Coronary artery (tissue), 2 donors: Measurements from ENCODE around the gene DCLRE1C.

Experiments
- DNase-seq: peaks from one replicate; pipeline ENCODE4 v3.0.0-alpha.2; 2017; ENCODE audit warnings: low spot score
- H3K27ac ChIP-seq, 2 donors: fragments of 200-600 bp; sonication (generic); one replicate each; pipeline ENCODE4 v1.5.1; 2016 to 2019
- H3K4me3 ChIP-seq: fragments of 200-600 bp; sonication (generic); 2 replicates; pipeline ENCODE4 v1.5.1; 2016; ENCODE audit warnings: mild to moderate bottlenecking, moderate library complexity
- TF ChIP-seq, protein P1 (sequence below): fragments of 200-600 bp; sonication (generic); IDR thresholded peaks from one replicate; pipeline ENCODE4 v1.5.1; 2019; ENCODE audit warnings: antibody characterized with exemption

Gene DCLRE1C

DNA sequence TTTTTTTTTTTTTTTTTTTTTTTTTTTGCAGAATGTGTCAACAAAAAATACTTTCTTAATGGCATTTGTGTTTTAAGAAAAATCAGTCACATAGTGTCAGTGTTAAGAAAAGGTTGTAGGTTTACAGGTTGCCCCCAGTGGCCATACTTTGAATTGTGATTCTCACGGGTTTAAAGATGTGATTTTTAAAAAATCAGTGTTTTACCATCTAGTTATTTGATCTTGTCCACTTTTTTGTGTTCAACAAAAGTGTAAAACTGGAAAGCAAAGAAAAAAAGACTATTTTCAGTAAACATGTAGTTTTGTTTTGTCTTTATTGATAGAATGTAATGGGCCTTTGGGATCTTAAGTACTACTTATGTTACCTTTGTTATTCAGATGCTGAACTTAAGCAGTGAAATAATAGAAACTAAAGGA, 49.6 kb downstream of the DCLRE1C start:
- TF ChIP-seq, protein P1, sequence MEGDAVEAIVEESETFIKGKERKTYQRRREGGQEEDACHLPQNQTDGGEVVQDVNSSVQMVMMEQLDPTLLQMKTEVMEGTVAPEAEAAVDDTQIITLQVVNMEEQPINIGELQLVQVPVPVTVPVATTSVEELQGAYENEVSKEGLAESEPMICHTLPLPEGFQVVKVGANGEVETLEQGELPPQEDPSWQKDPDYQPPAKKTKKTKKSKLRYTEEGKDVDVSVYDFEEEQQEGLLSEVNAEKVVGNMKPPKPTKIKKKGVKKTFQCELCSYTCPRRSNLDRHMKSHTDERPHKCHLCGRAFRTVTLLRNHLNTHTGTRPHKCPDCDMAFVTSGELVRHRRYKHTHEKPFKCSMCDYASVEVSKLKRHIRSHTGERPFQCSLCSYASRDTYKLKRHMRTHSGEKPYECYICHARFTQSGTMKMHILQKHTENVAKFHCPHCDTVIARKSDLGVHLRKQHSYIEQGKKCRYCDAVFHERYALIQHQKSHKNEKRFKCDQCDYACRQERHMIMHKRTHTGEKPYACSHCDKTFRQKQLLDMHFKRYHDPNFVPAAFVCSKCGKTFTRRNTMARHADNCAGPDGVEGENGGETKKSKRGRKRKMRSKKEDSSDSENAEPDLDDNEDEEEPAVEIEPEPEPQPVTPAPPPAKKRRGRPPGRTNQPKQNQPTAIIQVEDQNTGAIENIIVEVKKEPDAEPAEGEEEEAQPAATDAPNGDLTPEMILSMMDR = peak; percentile 30
- Histone ChIP-seq H3K4me3 (no peak overlapping the region), H3K27ac (no peak overlapping the region)
- DNase-seq = no peak

DNA sequence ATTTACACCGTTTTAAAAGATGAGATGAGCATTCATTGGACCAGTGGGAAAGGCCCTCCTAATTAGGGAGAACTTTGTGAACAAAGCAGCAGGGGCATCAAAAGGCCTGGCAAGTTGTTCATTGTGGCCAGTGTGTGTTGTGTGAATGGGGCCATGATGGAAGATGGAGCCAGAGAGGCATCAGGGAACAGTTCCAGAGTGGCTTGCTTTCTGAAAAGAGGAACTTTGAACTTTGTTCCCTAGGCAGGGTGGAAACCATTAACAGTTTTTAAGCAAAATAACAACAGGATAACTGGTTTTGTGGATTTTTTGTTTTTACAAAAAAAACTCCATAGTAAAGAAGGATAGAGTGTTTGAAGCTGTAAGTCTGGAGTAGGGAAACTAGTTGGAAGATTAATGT, 62.7 kb downstream of the DCLRE1C start:
- TF ChIP-seq, protein P1 = no peak
- no peak overlapping the region for H3K4me3 ChIP-seq
- no peak overlapping the region for H3K27ac ChIP-seq
- DNase-seq = no peak

DNA sequence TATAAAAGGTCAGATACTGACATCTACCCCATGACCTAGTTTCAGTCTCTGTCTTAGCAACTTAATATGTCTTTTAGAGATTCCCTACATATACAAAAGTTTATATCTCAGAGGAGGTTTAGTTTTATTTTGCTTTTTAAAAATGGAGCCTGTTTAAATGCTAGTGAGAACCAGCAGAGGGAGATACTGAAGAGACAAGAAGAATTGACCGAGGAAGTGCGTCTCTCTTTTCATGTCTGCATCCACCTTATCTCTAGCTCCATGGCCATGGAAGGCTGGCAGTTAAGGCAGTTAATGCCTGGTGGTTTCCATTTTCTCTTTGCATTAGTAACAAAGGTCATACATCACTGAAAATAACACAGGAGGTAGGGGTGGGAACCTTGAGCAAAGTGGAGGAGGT, 64.6 kb downstream of the DCLRE1C start:
- H3K27ac ChIP-seq = no peak overlapping the region
- TF ChIP-seq, protein P1 = no peak
- H3K4me3 ChIP-seq = no peak overlapping the region
- no peak for DNase-seq

DNA sequence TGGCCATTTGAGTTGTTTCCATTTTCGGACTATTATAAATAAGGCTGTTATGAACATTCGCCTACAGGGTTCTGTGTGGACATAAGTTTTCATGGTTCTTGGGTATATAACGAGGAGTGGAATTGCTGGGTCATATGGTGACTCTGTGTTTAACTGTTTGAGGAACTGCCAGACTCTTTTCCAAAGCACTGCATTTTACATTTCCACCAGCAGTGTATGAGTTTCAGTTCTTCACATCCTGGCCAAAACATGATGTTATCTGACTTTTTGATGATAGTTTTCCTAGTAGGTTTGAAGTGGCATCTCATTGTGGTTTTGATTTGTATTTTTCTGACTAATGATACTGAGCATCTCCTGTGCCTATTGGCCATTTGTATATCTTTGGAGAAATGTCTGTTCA, 69.8 kb downstream of the DCLRE1C start:
- H3K27ac ChIP-seq = no peak overlapping the region
- TF ChIP-seq, protein P1 = no peak
- no peak for DNase-seq

DNA sequence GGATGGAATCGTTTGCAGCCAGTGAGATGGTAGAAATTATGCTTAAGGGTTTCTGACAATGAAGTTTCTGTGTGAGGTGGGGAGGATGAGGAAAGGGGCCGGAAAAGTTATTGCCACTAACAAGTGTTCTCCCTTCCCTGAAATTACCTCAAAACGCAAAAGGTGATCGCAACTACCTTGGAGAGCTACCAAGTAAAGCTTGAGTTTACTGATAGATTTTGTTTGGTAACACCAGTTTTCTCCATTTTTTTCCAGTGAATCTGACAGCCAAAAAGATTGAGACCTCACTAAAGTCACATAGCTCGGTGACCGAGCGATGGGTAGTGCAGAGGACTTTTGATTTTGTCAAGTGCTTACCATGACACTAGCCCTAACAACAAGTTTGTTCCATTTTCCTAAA, 73.7 kb downstream of the DCLRE1C start:
- Histone ChIP-seq H3K4me3 (no peak overlapping the region), H3K27ac (no peak overlapping the region)
- no peak for DNase-seq
- TF ChIP-seq, protein P1 = no peak

More for the DNA sequence above, 69.8 kb downstream of the DCLRE1C start:
- H3K4me3 ChIP-seq = no peak overlapping the region

DNA sequence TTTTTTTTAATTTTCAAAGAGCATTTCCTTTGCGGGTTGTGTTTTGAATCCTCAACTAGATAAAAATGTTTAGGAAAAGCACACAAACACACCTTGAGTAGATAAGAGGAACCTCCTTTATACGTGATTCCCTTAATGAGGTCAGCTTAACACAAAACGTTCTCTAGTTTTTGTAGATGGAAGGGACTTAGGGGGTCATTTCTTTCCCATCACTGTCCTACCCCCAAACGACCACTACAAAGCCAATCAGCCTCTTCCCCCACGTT, 74.0 kb downstream of the DCLRE1C start:
- Histone ChIP-seq H3K4me3 (no peak overlapping the region), H3K27ac (no peak overlapping the region)
- DNase-seq = no peak
- TF ChIP-seq, protein P1 = no peak

DNA sequence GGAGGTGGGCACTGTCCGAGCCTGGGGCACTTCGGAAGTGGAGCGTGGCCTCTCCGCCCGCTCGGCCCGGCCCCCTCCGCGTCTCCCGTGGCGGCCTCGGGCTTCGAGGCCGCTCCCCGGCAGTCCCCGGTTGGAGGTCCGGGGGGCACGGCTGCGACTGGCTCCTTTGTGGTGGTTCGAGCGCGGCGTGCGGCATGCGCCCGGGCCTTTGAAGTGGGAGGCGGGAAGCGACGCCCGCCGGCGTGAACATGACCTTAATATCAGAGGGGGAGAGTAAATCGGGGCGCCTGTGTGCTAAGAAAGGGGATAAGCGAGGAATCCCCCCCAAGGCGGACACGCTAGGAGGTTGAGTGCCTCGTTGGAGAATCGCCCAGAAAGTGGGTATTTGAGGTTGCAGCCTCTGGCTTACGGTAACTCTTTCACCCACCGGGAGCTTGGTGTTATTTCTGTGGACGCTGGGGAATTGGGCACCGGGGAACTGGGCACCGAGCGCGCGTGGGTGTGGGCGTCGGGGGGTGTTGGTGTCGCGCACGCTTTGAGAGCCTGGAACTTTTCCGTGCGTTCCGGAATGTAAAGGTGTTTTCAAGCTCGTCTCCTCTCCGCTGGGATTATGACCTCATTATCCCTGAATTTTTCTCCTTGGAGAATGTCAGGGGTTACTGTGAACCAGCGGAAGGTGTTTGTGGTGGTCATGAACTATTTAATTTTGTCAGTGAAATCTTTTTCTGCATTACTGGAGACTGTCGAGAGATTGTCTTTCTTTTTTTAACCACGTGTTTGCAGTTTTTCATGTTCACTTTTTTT, 74.6 kb downstream of the DCLRE1C start:
- peak overlapping the region; percentile 96 for H3K4me3 ChIP-seq
- no peak for DNase-seq
- TF ChIP-seq, protein P1 = no peak
- H3K27ac ChIP-seq = peak overlapping the region; percentile 87 to 97
